LNCAP (cell line): Measurements from ENCODE around the gene ANP32B.

Source experiments
- CTCF ChIP-seq: fragments of 450-650 bp; IDR thresholded peaks from 2 replicates; pipeline ENCODE4 v1.5.1; 2017; ENCODE audit warnings: mild to moderate bottlenecking

ANP32B gene

GRCh38 chr9:97972753-97973152 lies 10.4 kb upstream of the ANP32B start:
- no peak for TF ChIP-seq CTCF

GRCh38 chr9:97975376-97975775 lies 7.8 kb upstream of the ANP32B start:
- TF ChIP-seq CTCF: no peak

- TF ChIP-seq CTCF: no peak
Observed at GRCh38 chr9:97978371-97979130, 4.6 kb upstream of the ANP32B start.

GRCh38 chr9:97979788-97980478 lies 3.2 kb upstream of the ANP32B start:
- TF ChIP-seq CTCF: no peak

GRCh38 chr9:97980479-97980803 lies 2.7 kb upstream of the ANP32B start:
- no peak for TF ChIP-seq CTCF

- no peak for TF ChIP-seq CTCF
Observed at GRCh38 chr9:97980918-97981845, 2.0 kb upstream of the ANP32B start.

GRCh38 chr9:97981846-97982682 lies 1.1 kb upstream of the ANP32B start:
- TF ChIP-seq CTCF: no peak
